HL-60 (cell line): ENCODE results near the gene S1PR2.

Experiments
- CTCF ChIP-seq: IDR thresholded peaks from one replicate; pipeline ENCODE4 v1.5.1; 2011; ENCODE audit warnings: low read length, control low read depth, inconsistent platforms; ENCODE audit not compliant: insufficient read depth
- GABPA ChIP-seq: IDR thresholded peaks from 2 replicates; pipeline ENCODE4 v1.6.1; 2012; ENCODE audit warnings: low read depth
- POLR2AphosphoS5 ChIP-seq: IDR thresholded peaks from 2 replicates; pipeline ENCODE4 v1.6.1; 2012; ENCODE audit warnings: low read depth
- REST ChIP-seq: IDR thresholded peaks from 2 replicates; pipeline ENCODE4 v1.6.1; 2012; ENCODE audit warnings: low read depth; ENCODE audit not compliant: insufficient replicate concordance
- SPI1 ChIP-seq: IDR thresholded peaks from 2 replicates; pipeline ENCODE4 v1.6.1; 2012; ENCODE audit warnings: low read depth, mild to moderate bottlenecking, borderline replicate concordance

DNA sequence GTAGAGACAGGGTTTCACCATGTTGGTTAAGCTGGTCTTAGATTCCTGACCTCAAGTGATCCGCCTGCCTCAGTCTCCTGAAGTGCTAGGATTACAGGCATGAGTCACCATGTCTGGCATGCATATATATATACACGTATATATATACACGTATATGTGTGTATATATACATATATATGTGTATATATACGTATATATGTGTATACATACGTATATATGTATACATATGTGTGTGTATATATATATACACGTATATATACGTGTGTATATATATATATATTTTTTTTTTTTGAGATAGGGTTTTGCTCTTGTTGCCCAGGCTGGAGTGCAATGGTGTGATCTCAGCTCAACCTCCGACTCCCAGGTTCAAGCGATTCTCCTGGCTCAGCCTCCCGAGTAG lies 48.3 kb downstream of the S1PR2 start:
- TF ChIP-seq CTCF (no peak), REST (no peak), POLR2AphosphoS5 (no peak), GABPA (no peak), SPI1 (no peak)
